ENCODE measurements around the gene TMEM130.

- no peak for TF ChIP-seq POLR2A (IDR thresholded peaks at IDR 0.05)
- TF ChIP-seq CTCF (IDR thresholded peaks at IDR 0.05) = no peak
Observed at GRCh38 chr7:98834949-98835348, 34.9 kb downstream of the TMEM130 start.
